GM21390 (cell line): ENCODE data around the gene CIRBP.
A peak's percentile ranks its signal among the peaks of the same experiment; 100 is the strongest.

Source experiments
- ATAC-seq: cut with Tn5 transposase; IDR thresholded peaks from one replicate; pipeline ENCODE4 v1.9.1; 2021; ENCODE audit not compliant: unreplicated experiment

The CIRBP gene

DNA sequence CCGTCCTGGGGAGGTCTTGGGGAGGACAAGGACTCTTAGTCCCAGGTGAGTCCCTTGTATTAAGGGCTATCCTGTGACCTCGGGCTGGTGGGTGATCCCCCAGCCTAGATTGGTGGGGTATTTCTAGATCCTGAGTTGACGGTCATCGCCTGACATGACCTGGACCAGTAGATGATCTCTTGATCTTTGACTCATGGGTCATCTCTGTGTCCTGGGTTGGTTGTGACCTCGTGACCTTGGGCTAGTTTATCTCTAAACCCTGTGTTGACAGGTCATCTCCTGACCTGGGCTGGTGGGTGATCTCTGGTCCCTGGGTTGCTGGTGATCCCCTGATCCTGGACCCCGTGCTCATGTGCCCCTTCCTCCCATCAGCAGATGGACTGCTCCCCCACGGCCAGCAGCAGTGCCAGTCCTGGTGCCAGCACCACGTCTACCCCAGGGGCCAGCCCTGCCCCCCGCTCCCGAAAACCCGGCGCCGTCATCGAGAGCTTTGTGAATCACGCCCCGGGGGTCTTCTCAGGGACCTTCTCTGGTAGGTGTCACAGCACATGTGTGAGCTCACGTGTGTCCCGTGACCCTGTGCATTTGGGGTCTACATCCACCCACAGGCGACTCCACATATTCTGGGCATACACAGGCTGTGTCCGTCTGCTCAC is 14.5 kb upstream of the CIRBP start:
- no peak for ATAC-seq

GRCh38 chr19:1255186-1256161 is 13.7 kb upstream of the CIRBP start:
- ATAC-seq, result no peak

GRCh38 chr19:1256646-1257474 is 12.3 kb upstream of the CIRBP start:
- no peak for ATAC-seq

GRCh38 chr19:1257475-1258162 is 11.5 kb upstream of the CIRBP start:
- no peak for ATAC-seq

- ATAC-seq, result no peak
These were observed 11.0 kb upstream of the CIRBP start for GRCh38 chr19:1258163-1258492.

GRCh38 chr19:1258707-1259205 is 10.4 kb upstream of the CIRBP start:
- ATAC-seq, result no peak

DNA sequence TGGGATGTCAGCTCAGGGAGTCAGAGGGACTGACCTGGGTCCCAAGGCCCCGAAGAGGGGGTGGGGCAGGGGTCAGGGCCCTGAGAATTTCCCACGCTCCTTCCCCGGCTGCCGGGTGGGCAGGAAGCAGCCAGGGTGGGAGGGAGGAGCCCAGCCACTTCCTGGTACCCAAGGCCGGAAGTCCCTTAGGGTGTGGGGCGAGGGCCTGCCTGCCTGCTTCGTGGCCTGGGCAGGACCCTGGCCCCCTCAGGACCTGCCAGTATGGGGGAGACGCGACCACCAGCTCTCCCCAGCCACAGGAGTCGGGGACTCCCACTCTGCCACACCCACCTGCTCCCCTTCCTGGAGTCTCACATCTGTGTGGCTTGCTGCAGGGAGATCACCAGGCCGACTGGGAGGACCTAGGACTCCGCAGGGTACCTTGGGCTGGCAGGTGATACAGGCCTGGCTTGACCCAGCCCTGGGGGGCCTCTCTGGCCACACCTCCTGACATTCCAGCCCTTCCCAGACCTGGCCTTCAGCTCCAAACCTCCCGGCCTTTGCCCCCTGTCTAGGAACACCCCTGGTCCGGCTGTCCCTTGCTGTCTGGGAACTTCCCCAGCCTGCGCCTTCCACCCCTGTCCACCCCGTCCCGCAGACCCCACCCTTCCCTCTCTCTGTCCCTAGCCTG is 9.8 kb upstream of the CIRBP start:
- ATAC-seq, result no peak

- peak; percentile 1 for ATAC-seq
These were observed 9.0 kb upstream of the CIRBP start for GRCh38 chr19:1259876-1260748.

- ATAC-seq, result peak; percentile 48
These were observed 8.2 kb upstream of the CIRBP start for GRCh38 chr19:1260749-1261537.

DNA sequence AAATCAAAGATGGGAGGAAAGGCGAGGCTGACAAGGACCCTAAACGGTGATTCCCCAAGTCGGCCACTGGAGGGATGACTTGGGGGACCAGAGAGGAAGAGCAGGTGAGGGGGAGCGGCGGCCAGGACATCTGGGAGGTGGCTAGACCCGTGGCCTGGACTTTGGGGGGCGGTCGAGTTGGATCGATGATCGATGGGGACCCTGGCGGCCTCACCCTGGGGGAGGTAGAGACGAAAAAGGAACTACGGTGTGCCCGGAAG is 7.7 kb upstream of the CIRBP start:
- ATAC-seq, result no peak

- no peak for ATAC-seq
These were observed 7.1 kb upstream of the CIRBP start for GRCh38 chr19:1261798-1262622.

GRCh38 chr19:1262623-1263123 is 6.5 kb upstream of the CIRBP start:
- no peak for ATAC-seq

- ATAC-seq, result no peak
These were observed 5.9 kb upstream of the CIRBP start for GRCh38 chr19:1263188-1263587.

- ATAC-seq, result no peak
These were observed 4.1 kb upstream of the CIRBP start for GRCh38 chr19:1264801-1265614.

- ATAC-seq, result no peak
These were observed 3.5 kb upstream of the CIRBP start for GRCh38 chr19:1265615-1266128.

DNA sequence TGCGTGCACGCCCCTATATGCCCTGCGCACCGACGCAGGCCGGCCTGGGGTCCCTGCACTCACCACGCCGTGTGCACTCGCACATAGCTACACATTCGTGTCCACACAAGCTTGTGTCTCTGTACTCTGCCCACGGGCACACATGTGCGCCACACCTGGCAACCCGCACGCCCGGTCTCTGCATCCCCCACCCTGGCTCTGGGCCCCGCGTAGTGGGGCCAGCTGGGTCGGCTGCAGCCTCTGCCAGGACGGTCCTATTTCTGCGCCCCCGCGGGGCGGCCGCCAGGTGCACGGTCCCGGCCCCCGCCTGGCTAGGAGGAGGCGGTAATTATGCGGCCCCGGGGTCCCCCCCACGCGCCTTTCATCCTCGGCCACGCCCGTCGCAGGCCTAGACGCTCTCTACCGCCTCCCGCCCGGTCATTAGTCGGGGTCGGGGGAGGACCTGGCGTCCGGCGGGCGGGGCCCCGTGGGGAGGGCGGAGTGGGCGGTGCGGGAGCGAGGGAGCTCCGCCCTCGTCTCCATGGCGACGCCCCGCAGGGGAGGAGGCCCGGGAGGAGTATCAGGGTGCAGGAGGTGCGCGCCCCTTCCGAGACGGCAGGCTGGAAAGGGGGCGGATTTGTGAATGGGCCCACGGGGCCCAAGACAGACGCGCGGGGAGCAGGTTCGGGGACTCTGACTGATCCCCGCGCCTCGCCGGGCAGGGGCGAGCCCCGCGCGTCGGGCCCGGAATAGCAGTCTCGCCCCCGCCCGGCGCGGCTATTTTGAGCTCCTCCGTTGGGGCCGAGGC is 2.8 kb upstream of the CIRBP start:
- peak; percentile 24 for ATAC-seq
